Glomerular visceral epithelial cell (primary cell): ENCODE measurements around the gene PIN1.
"Not testable (repeated sequence)": the region's sequence is repeated elsewhere in the genome, so short reads cannot be mapped to it uniquely, and the experiment has no call there.

Experiments used
- DNase-seq: peaks from one replicate; pipeline ENCODE4 v3.0.0-alpha.2; 2016; ENCODE audit errors: extremely low spot score

The PIN1 gene

GRCh38 chr19:9818734-9819595 lies 16.2 kb upstream of the PIN1 start, which contains the start of gene FBXL12:
Gene FBXL12 (minus strand): TSS chr19:9819079. CDS start chr19:9818813, 266 bp downstream.
- peak; percentile 100 for DNase-seq

- DNase-seq, result no peak
Measured at GRCh38 chr19:9819596-9819909, 15.6 kb upstream of the PIN1 start.

GRCh38 chr19:9820034-9820433 lies 15.1 kb upstream of the PIN1 start:
- DNase-seq, result not testable (repeated sequence)

- DNase-seq, result no peak
Measured at GRCh38 chr19:9823816-9824215, 11.3 kb upstream of the PIN1 start.

GRCh38 chr19:9827289-9828238 lies 7.6 kb upstream of the PIN1 start, which contains the start of gene UBL5:
Gene UBL5 (plus strand): TSS chr19:9827918. CDS start chr19:9828338, 420 bp downstream.
- DNase-seq, result peak; percentile 79

- DNase-seq, result no peak
Measured at GRCh38 chr19:9828551-9829063, 6.5 kb upstream of the PIN1 start.

- DNase-seq, result no peak
Measured at GRCh38 chr19:9834307-9834725, 802 bp upstream of the PIN1 start.

- no peak for DNase-seq
Measured at GRCh38 chr19:9835507-9835949, 410 bp downstream of the PIN1 start.

- DNase-seq, result peak; percentile 35
Measured at GRCh38 chr19:9836021-9836420, 903 bp downstream of the PIN1 start.

- no peak for DNase-seq
Measured at GRCh38 chr19:9838324-9838723, 3.2 kb downstream of the PIN1 start.

- no peak for DNase-seq
Measured at GRCh38 chr19:9839415-9839814, 4.3 kb downstream of the PIN1 start.

- DNase-seq, result no peak
Measured at GRCh38 chr19:9842834-9843625, 7.9 kb downstream of the PIN1 start.

GRCh38 chr19:9843626-9844273 lies 8.6 kb downstream of the PIN1 start:
- not testable (repeated sequence) for DNase-seq

GRCh38 chr19:9847087-9847671 lies 12.1 kb downstream of the PIN1 start:
- peak; percentile 77 for DNase-seq

- no peak for DNase-seq
Measured at GRCh38 chr19:9848060-9848459, 12.9 kb downstream of the PIN1 start.

- DNase-seq, result no peak
Measured at GRCh38 chr19:9848762-9849161, 13.6 kb downstream of the PIN1 start.

- DNase-seq, result no peak
Measured at GRCh38 chr19:9849791-9850190, 14.7 kb downstream of the PIN1 start.

GRCh38 chr19:9850235-9850959 lies 15.3 kb downstream of the PIN1 start:
- DNase-seq, result no peak

GRCh38 chr19:9854282-9854846 lies 19.2 kb downstream of the PIN1 start:
- no peak for DNase-seq
